T-helper 2 cell treated with Interferon-gamma antibody and Interleukin-4, amounts not matched to agents 100 ng/mL and 5 ng/mL, for 36 hours (primary cell): ENCODE data around the gene CROCC2. TPM values are rescaled to one million over a fixed set of nuclear protein-coding genes. Genes with fewer than 3 reads are reported as not detected.

Source experiments
- intact Hi-C: fragments of 100-400 bp; cut with micrococcal nuclease; formaldehyde crosslinking; loops from one replicate; pipeline ENCODE4 v1.15.1; 2023
- total RNA-seq: library from RNA; stranded (reverse); gene quantifications from 2 replicates; pipeline ENCODE4 v1.2.3, GENCODE V29; 2022

CROCC2 gene
- total RNA-seq, 1 donor from 2014 or later = not detected

DNA sequence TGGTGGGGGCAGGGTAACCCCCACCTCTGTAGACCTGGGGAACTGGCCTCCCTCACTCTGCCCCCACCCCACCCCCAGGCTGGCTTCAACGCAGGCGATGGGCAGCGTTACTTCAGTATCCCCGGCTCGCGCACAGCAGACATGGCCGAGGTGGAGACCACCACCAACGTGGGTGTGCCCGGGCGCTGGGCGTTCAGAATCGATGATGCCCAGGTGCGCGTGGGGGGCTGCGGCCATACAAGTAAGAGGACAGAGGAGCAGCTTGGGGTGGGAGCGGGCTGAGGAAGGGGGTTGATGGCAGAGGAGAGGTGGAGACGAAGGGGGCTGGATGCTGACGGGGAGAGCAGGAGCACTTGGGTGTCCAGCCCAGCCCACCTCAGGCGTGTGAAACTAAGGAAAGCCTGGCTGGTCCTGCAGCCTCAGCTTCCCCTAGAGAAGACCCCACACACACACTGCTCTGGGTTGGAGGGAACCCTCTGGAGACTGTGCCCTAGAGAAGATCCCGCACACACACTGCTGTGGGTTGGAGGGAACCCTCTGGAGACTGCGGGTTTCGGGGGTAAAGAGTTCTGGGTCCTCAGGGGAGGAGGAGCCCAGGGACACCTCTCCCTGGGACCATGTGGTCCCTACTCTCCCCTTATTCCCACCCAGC is 128.5 kb downstream of the CROCC2 start:
- intact Hi-C loops = no loop called here

DNA sequence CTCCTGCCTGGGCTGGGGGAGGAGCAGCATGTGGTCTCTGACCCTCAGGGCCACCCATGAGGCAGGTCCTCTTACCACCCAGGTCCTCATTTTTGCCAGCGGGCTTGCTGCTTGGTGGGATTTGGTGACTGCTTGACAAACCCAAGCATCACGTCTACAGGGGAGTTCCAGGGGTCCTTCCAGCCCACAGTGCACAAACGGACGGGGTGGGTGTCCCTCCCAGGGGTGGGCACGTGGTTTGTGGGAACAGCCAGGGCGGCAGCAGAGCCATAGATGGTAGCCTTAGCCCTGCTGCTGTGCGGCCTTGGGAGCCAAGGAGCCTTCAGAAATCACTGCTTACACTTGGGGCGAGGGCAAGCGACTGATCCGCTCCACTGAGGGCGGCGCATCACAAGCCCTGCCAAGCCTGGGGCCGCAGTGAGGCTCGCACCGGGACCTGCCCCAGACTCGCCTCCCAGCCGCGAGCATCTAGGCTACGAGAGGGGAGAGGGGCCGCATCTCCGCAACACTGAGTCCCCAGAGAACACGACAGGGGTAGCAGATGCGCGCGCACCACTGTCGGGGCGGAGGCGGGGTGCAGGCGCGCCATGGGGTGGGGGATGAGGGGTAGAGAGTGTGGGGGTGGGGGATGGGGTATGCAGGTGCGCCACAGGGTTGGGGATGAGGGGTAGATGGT is 129.1 kb downstream of the CROCC2 start:
- intact Hi-C loops = no loop called here

DNA sequence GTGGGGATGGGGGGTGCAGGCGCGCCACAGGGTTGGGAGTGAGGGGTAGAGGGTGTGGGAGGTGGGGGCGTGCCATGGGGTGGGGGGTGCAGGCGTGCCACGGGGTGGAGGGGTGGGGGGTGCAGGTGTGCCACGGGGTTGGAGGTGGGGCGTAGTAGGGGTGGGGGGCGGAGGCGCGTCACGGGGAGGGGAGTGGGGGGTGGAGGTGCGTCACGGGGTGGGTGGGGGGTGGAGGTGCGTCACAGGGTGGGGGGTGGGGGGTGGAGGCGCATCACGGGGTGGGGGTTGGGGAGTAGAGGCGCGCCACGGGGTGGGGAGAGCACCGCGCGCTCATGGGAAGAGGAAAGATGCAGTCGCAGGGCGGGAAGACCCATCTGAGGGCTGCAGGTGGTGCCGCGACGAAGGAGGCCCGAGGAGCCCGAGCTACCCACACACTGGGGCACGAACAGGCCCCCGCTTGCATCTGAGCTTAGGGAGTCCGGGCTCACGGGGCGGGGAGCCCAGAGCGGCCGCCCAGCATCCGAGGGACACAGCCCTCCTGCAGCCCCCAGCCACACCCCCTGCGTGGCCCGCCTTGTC is 129.8 kb downstream of the CROCC2 start:
- intact Hi-C loops = no loop called here

DNA sequence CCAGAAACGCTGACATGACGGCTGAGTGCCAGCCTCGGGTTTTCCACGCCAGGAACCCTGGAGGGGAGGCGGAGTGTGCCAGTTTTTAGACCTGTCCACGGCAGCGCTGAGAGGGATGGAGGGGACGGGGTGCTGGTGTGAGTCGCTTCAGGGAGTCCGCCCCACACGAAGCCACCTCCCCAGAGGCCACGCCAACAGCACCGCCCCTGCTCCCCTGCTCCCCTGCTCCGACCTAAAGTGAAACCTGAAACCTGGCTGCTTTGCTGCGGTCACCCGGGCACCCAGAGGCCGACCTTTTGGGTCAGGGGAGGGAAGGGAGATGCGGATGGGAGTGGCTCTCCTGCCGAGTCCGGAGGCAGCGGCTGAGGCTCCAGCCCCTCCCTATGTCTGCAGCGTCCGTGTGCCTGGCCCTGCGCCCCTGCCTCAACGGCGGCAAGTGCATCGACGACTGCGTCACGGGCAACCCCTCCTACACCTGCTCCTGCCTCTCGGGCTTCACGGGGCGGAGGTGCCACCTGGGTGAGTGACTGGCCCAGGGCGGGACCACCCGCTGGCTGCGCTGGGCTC is 130.3 kb downstream of the CROCC2 start:
- intact Hi-C loops = no loop called here

DNA sequence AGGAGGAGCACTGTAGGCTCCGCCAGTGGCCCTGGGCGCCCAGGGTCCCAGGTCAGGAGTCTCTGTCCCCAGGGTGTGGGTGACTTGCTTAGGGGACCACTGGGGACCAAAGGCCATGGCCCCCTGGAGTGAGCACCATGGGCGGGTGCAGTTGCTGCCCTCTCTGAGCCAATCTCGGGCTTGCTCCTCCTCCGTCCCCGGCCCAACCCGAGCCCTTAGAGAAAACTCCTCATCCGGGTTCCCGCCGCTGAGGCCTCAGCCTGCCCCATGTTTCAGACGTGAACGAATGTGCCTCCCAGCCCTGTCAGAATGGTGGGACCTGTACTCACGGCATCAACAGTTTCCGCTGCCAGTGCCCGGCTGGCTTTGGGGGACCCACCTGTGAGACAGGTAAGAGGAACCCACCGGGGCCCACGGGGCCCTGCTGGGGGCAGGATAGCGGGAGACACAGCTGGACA is 130.9 kb downstream of the CROCC2 start:
- intact Hi-C loops = no loop called here

DNA sequence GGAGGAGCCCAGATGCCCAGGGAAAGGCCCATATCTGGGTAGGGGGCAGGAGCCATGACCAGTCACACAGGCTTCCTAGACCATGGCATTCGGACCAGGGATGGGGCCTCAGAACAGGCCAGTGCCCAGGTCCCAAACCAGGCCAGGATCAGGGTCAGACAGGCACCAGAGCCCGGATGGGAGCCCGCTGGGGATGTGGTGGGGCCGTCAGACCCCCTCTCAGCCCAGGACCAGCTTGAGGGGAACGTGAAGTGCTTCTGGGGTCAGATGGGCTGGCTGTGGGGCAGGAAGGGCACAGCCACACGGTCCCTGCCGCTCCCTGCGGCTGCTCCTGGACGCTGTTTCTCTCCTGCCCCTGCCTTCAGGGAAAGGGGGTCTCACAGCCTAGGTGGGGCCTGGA is 131.4 kb downstream of the CROCC2 start:
- intact Hi-C loops = no loop called here

DNA sequence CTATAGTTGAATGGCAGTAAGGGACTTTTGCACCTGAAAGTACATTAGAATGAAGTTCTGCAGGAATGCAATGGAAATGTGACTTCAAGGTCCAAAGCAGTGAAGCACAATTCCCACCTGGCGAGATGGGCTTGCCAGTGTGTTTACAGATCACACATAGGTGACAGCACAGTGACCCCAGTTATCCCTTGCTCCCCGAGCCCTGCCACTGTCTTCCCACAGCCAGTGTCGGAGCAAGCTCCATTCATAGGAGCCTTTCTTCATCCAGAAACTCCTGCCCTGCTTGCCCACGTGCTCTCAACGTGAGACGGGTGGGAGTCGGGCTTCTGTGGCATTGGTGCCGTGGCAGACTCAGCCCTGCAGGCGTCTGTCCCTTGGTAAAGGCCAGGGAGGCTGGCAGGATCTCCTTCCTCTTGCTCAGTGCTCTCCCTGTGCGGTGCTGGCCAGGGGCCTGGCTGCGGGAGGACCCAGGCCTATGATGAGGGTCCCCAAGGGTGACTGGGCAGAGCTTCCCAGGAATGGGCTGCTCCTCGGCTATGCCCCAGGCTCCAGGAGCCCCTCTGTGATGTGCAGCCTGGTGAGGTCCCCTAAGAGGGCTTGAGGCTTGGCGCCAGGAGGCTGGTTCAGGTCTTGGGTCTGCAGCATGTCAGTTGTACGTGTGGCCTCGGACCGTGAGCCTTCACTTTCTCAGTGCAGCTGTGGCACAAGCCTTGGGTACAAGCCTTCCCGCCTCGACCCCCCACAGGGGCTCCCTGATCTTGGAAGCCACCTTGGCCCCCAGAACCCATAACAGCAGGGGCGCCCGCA is 132.4 kb downstream of the CROCC2 start:
- intact Hi-C loops = no loop called here

DNA sequence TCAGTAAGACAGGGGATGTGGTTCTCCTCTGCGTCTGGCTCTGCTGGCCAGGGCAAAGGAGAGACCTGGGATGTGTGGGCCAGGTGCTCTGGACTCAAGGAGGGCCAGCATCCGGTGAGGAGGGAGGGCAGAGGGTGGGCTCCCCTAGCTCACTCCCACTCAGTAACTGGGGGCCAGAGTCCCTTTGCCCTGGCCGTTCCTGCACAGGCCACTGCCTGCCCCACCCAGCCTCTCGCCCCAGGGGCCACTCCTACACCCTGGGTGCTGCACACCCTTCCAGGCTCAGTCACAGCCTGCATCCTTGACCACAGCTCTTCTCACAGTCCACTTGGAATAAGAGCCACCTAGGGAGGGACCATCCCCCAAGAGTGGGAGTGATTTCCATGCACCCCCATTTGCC is 133.3 kb downstream of the CROCC2 start:
- intact Hi-C loops = no loop called here

DNA sequence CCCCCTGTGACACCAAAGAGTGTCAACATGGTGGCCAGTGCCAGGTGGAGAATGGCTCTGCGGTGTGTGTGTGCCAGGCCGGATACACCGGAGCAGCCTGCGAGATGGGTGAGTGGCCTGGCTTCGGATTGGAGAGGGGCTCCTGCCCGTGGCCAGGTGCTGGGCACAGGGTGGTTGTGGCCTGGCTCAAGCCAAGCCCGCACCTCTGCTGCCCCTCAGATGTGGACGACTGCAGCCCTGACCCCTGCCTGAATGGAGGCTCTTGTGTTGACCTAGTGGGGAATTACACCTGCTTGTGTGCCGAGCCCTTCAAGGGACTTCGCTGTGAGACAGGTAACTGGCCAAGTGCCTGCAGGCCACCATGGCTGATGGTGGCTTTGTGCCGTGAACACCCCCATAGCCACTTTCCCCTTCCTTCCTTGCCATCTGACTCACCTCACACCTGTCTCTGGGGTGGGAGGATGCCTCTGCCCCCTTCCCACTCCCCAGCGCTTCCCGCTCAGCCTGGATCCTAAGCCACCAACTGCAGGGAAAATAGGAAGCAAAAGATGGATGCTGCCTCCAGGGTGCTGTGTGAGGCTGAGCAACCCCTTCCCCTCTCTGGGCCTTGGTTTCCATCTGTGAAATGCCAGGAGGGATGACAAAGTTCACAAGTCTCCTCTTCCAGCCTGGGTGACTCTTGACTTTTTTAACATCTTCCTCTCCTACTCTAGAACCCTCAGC is 134.1 kb downstream of the CROCC2 start:
- intact Hi-C loops = no loop called here

DNA sequence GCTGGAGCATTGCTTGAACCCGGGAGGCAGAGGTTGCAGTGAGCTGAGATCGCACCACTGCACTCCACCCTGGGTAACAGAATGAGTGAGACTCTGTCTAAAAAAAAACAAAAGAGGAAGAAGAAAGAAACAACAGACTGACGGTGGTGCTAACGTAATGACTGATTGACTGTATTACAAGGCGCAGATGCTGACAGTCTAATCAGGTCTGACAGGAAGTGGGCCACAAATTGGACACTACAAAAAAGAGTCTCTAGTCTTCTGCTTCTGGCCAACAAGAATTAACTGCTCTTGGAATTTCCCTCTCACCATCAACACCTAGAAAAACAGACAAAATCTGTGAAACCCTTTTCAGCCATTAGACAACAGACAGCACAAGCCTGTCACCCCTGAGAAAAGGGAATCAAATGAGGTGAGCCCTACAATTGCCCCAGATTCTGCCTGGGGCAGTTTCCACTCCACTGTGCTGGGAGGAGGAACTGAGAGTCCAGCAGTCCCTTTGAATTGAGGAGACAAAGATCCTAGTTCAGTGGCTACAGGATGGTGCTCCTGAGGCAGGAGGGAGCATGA is 135.5 kb downstream of the CROCC2 start:
- intact Hi-C loops = no loop called here

Other genes with a start within 250 kb of the CROCC2 start
- not detected in 2 replicates for gene AQP12B, start 223.5 kb upstream of the CROCC2 start, total RNA-seq
- not detected in 2 replicates for gene AQP12A, start 214.5 kb upstream of the CROCC2 start, total RNA-seq
- gene KIF1A, start 86.1 kb upstream of the CROCC2 start, total RNA-seq = 0.41 and 0.43 TPM in 2 replicates
- not detected in 2 replicates for gene AGXT, start 37.5 kb upstream of the CROCC2 start, total RNA-seq
- not detected in 2 replicates for gene MAB21L4, start 10.2 kb upstream of the CROCC2 start, total RNA-seq
- gene SNED1, start 92.3 kb downstream of the CROCC2 start, total RNA-seq = 29.1 and 29.8 TPM in 2 replicates
- gene MTERF4, start 196.0 kb downstream of the CROCC2 start, total RNA-seq = 33.7 and 33.8 TPM in 2 replicates
- gene PASK, start 243.1 kb downstream of the CROCC2 start, total RNA-seq = 66.9 and 70.9 TPM in 2 replicates
- gene PPP1R7, start 244.1 kb downstream of the CROCC2 start, total RNA-seq = 93.6 and 98.1 TPM in 2 replicates